ENCODE data around the gene C6orf136. TPM values are rescaled to one million over a fixed set of nuclear protein-coding genes. Genes with fewer than 3 reads are reported as not detected.
"Not testable (repeated sequence)": the region's sequence is repeated elsewhere in the genome, so short reads cannot be mapped to it uniquely, and the experiment has no call there.

The C6orf136 gene
- polyA plus RNA-seq, 3 donors: 2.0 to 18.4 (median 2.7) TPM

- 67% methylated on average over 3 of the region's 15 CpGs for WGBS (ENCODE audit: insufficient coverage)
- Mint-ChIP-seq H3K36me3 (peaks cover 31 to 52% of the 10 kb centered on the region in 2 donors), H3K27ac (peak overlapping the region in 1 of 7 donors; percentile 2)
- not testable (repeated sequence) for H3K27ac ChIP-seq (ENCODE audit: low read depth in 1 of 2, low read length in 2 of 2); H3K4me1 ChIP-seq (ENCODE audit: control insufficient read depth in 1 of 2, insufficient read depth in 2 of 2, low read length in 2 of 2); H3K4me1 Mint-ChIP-seq; H3K4me2 ChIP-seq (replicated peaks; ENCODE audit: extremely low read depth, low read length, poor library complexity, severe bottlenecking); H2AFZ ChIP-seq (ENCODE audit: insufficient read depth, low read depth, low read length, poor library complexity, severe bottlenecking); H3K27me3 Mint-ChIP-seq (ENCODE audit: low read depth in 3 of 3); H3K4me3 ChIP-seq (replicated peaks in 1 of 3; ENCODE audit: low read depth in 2 of 3, low read length in 3 of 3); H3K9me3 ChIP-seq (replicated peaks in 1 of 2; ENCODE audit: control insufficient read depth in 1 of 2, insufficient read depth in 1 of 2, low read length in 2 of 2); H3K79me2 ChIP-seq (ENCODE audit: insufficient read depth, low read length); H3K9ac ChIP-seq (ENCODE audit: insufficient read depth, low read length, poor library complexity, severe bottlenecking); H3K4me3 Mint-ChIP-seq; H3K9me3 Mint-ChIP-seq; H3K27me3 ChIP-seq (ENCODE audit: control insufficient read depth in 2 of 2, insufficient read depth in 2 of 2, low read length in 2 of 2)
- Histone ChIP-seq H3K36me3 (replicated peaks in 1 of 2; ENCODE audit: control insufficient read depth in 1 of 2, insufficient read depth in 2 of 2, low read length in 2 of 2) (peaks cover 33 to 51% of the 10 kb centered on the region in 2 donors), H4K20me1 (ENCODE audit: insufficient read depth, low read length) (peaks cover 53% of the 10 kb centered on the region)
- intact Hi-C loops (cut with micrococcal nuclease): loop anchor here (1.0 to 10.0 kb wide), 4 partner anchors 53 to 115 kb away; no protein-coding TSS in a partner anchor
- DNase-seq: peak; percentile 57 to 72 (median 66)
- TF ChIP-seq CTCF (IDR thresholded peaks at IDR 0.05): peak; percentile 85
These were observed 49.4 kb upstream of the C6orf136 start for GRCh38 chr6:30597315-30598144.

GRCh38 chr6:30598912-30599624, 47.9 kb upstream of the C6orf136 start:
- Mint-ChIP-seq H3K4me3 (no peak overlapping the region), H3K4me1 (peaks cover 4% of the 10 kb centered on the region), H3K9me3 (no peaks in the 10 kb centered on the region), H3K36me3 (peaks cover 40 to 55% of the 10 kb centered on the region in 2 donors), H3K27ac (peak overlapping the region in 1 of 7 donors; percentile 40), H3K27me3 (ENCODE audit: low read depth in 3 of 3) (no peaks in the 10 kb centered on the region)
- 93% methylated on average over 8 of the region's 12 CpGs for WGBS (ENCODE audit: insufficient coverage)
- H3K9me3 ChIP-seq (replicated peaks in 1 of 2; ENCODE audit: control insufficient read depth in 1 of 2, insufficient read depth in 1 of 2, low read length in 2 of 2): no peaks in the 10 kb centered on the region
- no peaks in the 10 kb centered on the region for H3K27me3 ChIP-seq (ENCODE audit: control insufficient read depth in 2 of 2, insufficient read depth in 2 of 2, low read length in 2 of 2)
- DNase-seq: no peak
- H2AFZ ChIP-seq (ENCODE audit: insufficient read depth, low read depth, low read length, poor library complexity, severe bottlenecking): no peak overlapping the region
- no peak overlapping the region for H3K4me3 ChIP-seq (replicated peaks in 1 of 3; ENCODE audit: low read depth in 2 of 3, low read length in 3 of 3)
- no peaks in the 10 kb centered on the region for H3K79me2 ChIP-seq (ENCODE audit: insufficient read depth, low read length)
- H3K27ac ChIP-seq (ENCODE audit: low read depth in 1 of 2, low read length in 2 of 2): no peak overlapping the region
- no peaks in the 10 kb centered on the region for H3K4me1 ChIP-seq (ENCODE audit: control insufficient read depth in 1 of 2, insufficient read depth in 2 of 2, low read length in 2 of 2)
- peaks cover 45 to 55% of the 10 kb centered on the region in 2 donors for H3K36me3 ChIP-seq (replicated peaks in 1 of 2; ENCODE audit: control insufficient read depth in 1 of 2, insufficient read depth in 2 of 2, low read length in 2 of 2)
- H4K20me1 ChIP-seq (ENCODE audit: insufficient read depth, low read length): peaks cover 61% of the 10 kb centered on the region
- intact Hi-C loops (cut with micrococcal nuclease): loop anchor here (5.0 to 10.0 kb wide), 3 partner anchors 54 to 117 kb away; no protein-coding TSS in a partner anchor
- no peak overlapping the region for H3K4me2 ChIP-seq (replicated peaks; ENCODE audit: extremely low read depth, low read length, poor library complexity, severe bottlenecking)
- no peak overlapping the region for H3K9ac ChIP-seq (ENCODE audit: insufficient read depth, low read length, poor library complexity, severe bottlenecking)
- TF ChIP-seq CTCF (IDR thresholded peaks at IDR 0.05): no peak
